Lung (tissue), 12 donors: ENCODE measurements around the gene CMAS. TPM values are rescaled to one million over a fixed set of nuclear protein-coding genes. Genes with fewer than 3 reads are reported as not detected.
A peak's percentile ranks its signal among the peaks of the same experiment; 100 is the strongest.

ENCODE experiments used
- ATAC-seq: fragments of 200-7000 bp; cut with Tn5 transposase; one replicate; pipeline ENCODE4 v1.9.1; 2020; ENCODE audit warnings: moderate number of reproducible peaks; ENCODE audit not compliant: insufficient read depth, low FRiP score
- DNase-seq, 3 donors: peaks; one replicate each; pipeline ENCODE4 v3.0.0-alpha.2; 2013 to 2017
- H3K27ac ChIP-seq, 2 donors: one replicate each; pipeline ENCODE4 v1.5.1; 2013; ENCODE audit warnings: mild to moderate bottlenecking in 2 of 2, moderate library complexity in 2 of 2, control low read depth in 1 of 2, inconsistent platforms in 1 of 2, low read depth in 1 of 2, low read length in 1 of 2
- H3K27me3 ChIP-seq, 3 donors: one replicate each; pipeline ENCODE4 v1.5.1; 2013; ENCODE audit warnings: low read length in 2 of 3; ENCODE audit not compliant: control insufficient read depth in 3 of 3, insufficient read depth in 3 of 3
- H3K36me3 ChIP-seq, 4 donors: one replicate each; pipeline ENCODE4 v1.5.1; 2013; ENCODE audit warnings: low read length in 4 of 4, mild to moderate bottlenecking in 1 of 4, moderate library complexity in 1 of 4; ENCODE audit not compliant: control insufficient read depth in 4 of 4, insufficient read depth in 4 of 4
- H3K4me1 ChIP-seq, 5 donors: one replicate each; pipeline ENCODE4 v1.5.1; 2013; ENCODE audit warnings: low read length in 5 of 5, mild to moderate bottlenecking in 2 of 5, moderate library complexity in 1 of 5; ENCODE audit not compliant: control insufficient read depth in 5 of 5, insufficient read depth in 5 of 5
- H3K4me3 ChIP-seq: one replicate; pipeline ENCODE4 v1.5.1; 2013; ENCODE audit warnings: mild to moderate bottlenecking, control low read depth, moderate library complexity
- H3K9ac ChIP-seq, 2 donors: one replicate each; pipeline ENCODE4 v1.5.1; 2013; ENCODE audit warnings: low read length in 2 of 2, control low read depth in 1 of 2; ENCODE audit not compliant: insufficient read depth in 1 of 2
- H3K9me3 ChIP-seq, 4 donors: one replicate each; pipeline ENCODE4 v1.5.1; 2013; ENCODE audit warnings: low read length in 3 of 4, mild to moderate bottlenecking in 1 of 4, moderate library complexity in 1 of 4; ENCODE audit not compliant: control insufficient read depth in 4 of 4, insufficient read depth in 3 of 4
- CTCF ChIP-seq: IDR thresholded peaks from 2 replicates; pipeline ENCODE4 v1.5.1; 2012; ENCODE audit warnings: mild to moderate bottlenecking; ENCODE audit errors: control extremely low read depth, extremely low read depth
- WGBS, 2 donors: extraction: QIAGEN DNeasy Blood & Tissue Kit; methylation state at CpG; one replicate each; pipeline ENCODE4 v1.1.7; 2013; 5-methylcytosine and 5-hydroxymethylcytosine counted together
- polyA plus RNA-seq, 2 donors: library from polyadenylated mRNA; stranded (reverse); fragments of 200-250 nt; gene quantifications; one replicate each; pipeline ENCODE4 v1.2.1, GENCODE V29; 2013
- total RNA-seq, 2 donors: library from RNA; depleted of rRNA in 1 of 2; stranded (reverse); fragments of >200 nt in 1 of 2; gene quantifications; one replicate each; pipeline ENCODE4 v1.2.1, GENCODE V29; 2014 to 2021
- donor health status: control.
- donor health status: control.
- donor health status: Bipolar disorder and iron deficiency.
- donor health status: healthy.
- donor health status: DM: yes; HTN: yes; CAD: no.

CMAS gene
- total and polyA plus RNA-seq, 4 donors = 22.4 to 37.4 (median 27.6) TPM

DNA sequence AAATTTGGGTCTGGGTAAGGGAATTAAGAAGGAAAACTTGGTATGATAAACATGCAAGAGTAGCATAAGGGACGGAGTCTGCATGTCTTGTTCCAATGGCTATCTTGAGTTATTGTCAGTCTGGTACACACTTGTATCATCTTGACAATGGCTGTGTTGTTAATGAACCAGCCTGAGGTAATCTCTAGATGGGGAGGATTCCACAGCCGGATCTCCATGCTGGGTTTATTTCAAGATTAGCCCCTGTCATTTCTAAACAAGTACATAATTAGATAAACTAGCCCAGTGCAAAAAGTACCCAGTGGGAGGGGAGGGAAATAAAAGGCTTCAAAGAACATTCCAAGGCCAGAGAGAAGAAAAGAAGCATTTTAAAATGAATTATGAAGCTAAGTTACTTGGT lies 16.5 kb upstream of the CMAS start:
- Histone ChIP-seq H3K4me3 (no peak overlapping the region), H3K9ac (no peak overlapping the region), H3K9me3 (no peaks in the 10 kb centered on the region), H3K36me3 (no peaks in the 10 kb centered on the region), H3K27me3 (no peaks in the 10 kb centered on the region), H3K4me1 (no peaks in the 10 kb centered on the region), H3K27ac (no peak overlapping the region)
- ATAC-seq (no peak), DNase-seq (no peak)
- WGBS, 2 donors = 81 to 86% methylated on average over 2 of the region's 2 CpGs
- TF ChIP-seq CTCF = no peak

DNA sequence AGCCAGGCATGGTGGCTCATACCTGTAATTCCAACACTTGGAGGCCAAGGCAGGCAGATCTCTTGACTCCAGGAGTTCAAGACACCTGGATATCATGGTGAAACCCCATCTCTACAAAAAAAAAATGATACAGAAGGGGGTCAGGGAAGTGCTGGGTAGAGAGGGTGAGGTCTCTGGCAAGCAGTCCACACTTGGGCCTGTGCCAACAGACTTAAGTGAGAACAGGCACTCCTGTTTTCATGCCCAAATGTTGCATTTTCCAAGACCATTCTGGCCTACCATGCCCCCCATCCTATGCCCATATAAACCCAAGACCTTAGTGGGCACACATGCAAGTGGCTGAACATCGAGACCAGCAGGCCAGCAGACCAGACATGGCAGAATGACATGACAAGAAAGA lies 16.0 kb upstream of the CMAS start:
- ATAC-seq (no peak), DNase-seq (no peak)
- no peak for TF ChIP-seq CTCF
- Histone ChIP-seq H3K9me3 (no peaks in the 10 kb centered on the region), H3K9ac (no peak overlapping the region), H3K27me3 (no peaks in the 10 kb centered on the region), H3K4me3 (no peak overlapping the region), H3K36me3 (no peaks in the 10 kb centered on the region), H3K27ac (no peak overlapping the region), H3K4me1 (no peaks in the 10 kb centered on the region)
- 90 to 100% methylated on average over 1 of the region's 1 CpG for WGBS, 2 donors

GRCh38 chr12:22032732-22033131 lies 13.3 kb upstream of the CMAS start:
- H3K36me3 ChIP-seq = no peaks in the 10 kb centered on the region
- no peak overlapping the region for H3K27ac ChIP-seq
- no peak for TF ChIP-seq CTCF
- no peaks in the 10 kb centered on the region for H3K27me3 ChIP-seq
- no peak for ATAC-seq
- DNase-seq = no peak
- no peaks in the 10 kb centered on the region for H3K9me3 ChIP-seq
- no peaks in the 10 kb centered on the region for H3K4me1 ChIP-seq
- no peak overlapping the region for H3K4me3 ChIP-seq
- no peak overlapping the region for H3K9ac ChIP-seq

DNA sequence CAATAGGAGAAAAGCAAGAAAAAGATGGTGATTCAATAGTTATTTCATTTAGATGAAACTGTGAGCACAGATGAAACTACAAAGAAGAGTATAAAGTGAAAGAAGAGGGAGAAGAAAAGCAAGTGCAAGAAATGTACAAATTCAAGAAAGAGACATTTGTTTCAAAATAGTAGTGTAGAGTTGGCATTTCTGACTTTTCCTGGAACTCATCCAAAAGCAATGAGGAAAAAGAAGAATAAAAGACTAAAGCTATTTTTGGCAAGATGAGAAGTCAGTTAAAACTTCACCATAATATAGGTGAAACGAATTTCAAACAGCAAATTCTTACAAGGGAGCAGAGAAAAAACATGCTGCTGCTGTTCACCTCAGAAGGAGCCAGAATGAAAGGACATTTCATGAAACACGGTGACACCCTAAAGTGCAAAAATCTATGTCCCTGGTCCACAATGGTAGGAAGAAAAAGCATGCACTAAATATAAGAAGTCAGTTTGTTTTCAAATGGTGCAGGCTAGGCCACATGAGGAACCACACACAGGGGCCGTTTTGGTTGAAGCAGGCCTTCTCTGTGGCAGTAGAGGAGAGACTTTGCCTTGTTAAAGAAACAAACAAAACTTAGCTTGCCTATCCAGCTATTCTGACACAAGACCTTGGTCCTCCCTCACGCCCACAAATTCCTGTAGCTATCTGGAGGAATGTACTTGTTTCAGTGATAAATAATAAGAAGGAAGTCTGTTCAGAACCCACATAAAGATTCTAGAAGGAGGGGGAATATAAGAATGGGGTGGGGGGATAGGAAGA lies 11.1 kb upstream of the CMAS start:
- H3K27me3 ChIP-seq = no peaks in the 10 kb centered on the region
- no peak overlapping the region for H3K27ac ChIP-seq
- no peaks in the 10 kb centered on the region for H3K9me3 ChIP-seq
- H3K4me1 ChIP-seq = no peaks in the 10 kb centered on the region
- no peak overlapping the region for H3K9ac ChIP-seq
- DNase-seq (peak in 2 of 3 donors; percentile 24 to 41), ATAC-seq (no peak)
- 21 to 33% methylated on average over 4 of the region's 4 CpGs for WGBS, 2 donors
- H3K36me3 ChIP-seq = no peaks in the 10 kb centered on the region
- H3K4me3 ChIP-seq = no peak overlapping the region
- no peak for TF ChIP-seq CTCF
